ENCODE results near the gene SMTN.
"Not testable (repeated sequence)": the region's sequence is repeated elsewhere in the genome, so short reads cannot be mapped to it uniquely, and the experiment has no call there.

The SMTN gene

DNA sequence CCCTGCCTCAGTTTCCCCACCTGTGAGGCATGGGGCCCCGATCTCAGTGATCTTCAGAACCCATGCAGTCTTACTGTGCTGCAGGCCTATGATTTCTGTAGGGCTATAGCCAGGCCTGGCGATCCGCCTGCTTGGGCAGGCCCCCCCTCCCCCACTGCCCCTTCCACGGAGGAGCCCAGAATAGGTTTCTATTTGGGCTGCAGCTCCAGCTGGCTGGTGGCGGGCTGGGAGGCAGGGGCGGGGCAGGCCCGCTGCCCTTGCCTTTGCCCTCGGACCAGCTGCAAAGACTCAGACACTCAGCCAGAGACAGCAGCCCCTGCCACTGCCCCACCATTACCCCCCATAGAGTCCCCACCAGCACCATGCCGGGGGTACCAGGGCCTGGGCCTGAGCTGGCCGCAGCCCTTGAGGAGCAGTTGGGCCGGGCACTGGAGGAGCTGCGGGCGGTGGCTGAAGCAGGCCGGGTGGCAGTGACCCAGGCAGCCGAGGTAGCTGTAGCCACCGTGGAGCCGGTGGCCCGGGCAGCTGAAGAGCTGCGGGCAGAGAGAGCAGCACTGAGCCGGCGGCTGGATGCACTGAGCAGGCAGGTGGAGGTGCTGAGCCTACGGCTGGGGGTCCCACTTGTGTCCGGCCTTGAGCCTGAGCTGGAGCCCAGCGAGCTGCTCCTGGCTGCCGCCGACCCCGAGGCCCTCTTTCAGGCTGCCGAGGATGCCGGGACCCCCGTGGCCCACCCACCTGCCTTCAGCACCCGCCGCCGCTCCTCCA, 12.2 kb downstream of the SMTN start:
- H3K4me3 ChIP-seq (ENCODE audit: low read depth, low read length): no peak overlapping the region
- H3K9me3 ChIP-seq (ENCODE audit: severe bottlenecking): no peaks in the 10 kb centered on the region
- no peak for DNase-seq
- H3K27me3 ChIP-seq (ENCODE audit: insufficient read depth, low read depth, severe bottlenecking): no peaks in the 10 kb centered on the region
- H3K36me3 ChIP-seq: peaks cover 55% of the 10 kb centered on the region
- H3K27ac ChIP-seq: peak overlapping the region; percentile 89
- TF ChIP-seq CTCF (IDR thresholded peaks at IDR 0.05; ENCODE audit: low read depth, low read length): no peak

GRCh38 chr22:31094021-31094551, 13.0 kb downstream of the SMTN start:
- 0 out of 2 replicates have a peak overlapping the region, but pooled peaks have one; percentile 89 for H3K27ac ChIP-seq
- H3K36me3 ChIP-seq: peaks cover 57% of the 10 kb centered on the region
- no peaks in the 10 kb centered on the region for H3K9me3 ChIP-seq (ENCODE audit: severe bottlenecking)
- no peak for DNase-seq
- H3K27me3 ChIP-seq (ENCODE audit: insufficient read depth, low read depth, severe bottlenecking): no peaks in the 10 kb centered on the region
- H3K4me3 ChIP-seq (ENCODE audit: low read depth, low read length): no peak overlapping the region
- no peak for TF ChIP-seq CTCF (IDR thresholded peaks at IDR 0.05; ENCODE audit: low read depth, low read length)

- no peak for TF ChIP-seq CTCF (IDR thresholded peaks at IDR 0.05; ENCODE audit: low read depth, low read length)
- H3K27ac ChIP-seq: no peak overlapping the region
- no peaks in the 10 kb centered on the region for H3K27me3 ChIP-seq (ENCODE audit: insufficient read depth, low read depth, severe bottlenecking)
- H3K4me3 ChIP-seq (ENCODE audit: low read depth, low read length): no peak overlapping the region
- DNase-seq: no peak
- peaks cover 59% of the 10 kb centered on the region for H3K36me3 ChIP-seq
- H3K9me3 ChIP-seq (ENCODE audit: severe bottlenecking): no peaks in the 10 kb centered on the region
These were observed 13.6 kb downstream of the SMTN start for GRCh38 chr22:31094741-31095140.

DNA sequence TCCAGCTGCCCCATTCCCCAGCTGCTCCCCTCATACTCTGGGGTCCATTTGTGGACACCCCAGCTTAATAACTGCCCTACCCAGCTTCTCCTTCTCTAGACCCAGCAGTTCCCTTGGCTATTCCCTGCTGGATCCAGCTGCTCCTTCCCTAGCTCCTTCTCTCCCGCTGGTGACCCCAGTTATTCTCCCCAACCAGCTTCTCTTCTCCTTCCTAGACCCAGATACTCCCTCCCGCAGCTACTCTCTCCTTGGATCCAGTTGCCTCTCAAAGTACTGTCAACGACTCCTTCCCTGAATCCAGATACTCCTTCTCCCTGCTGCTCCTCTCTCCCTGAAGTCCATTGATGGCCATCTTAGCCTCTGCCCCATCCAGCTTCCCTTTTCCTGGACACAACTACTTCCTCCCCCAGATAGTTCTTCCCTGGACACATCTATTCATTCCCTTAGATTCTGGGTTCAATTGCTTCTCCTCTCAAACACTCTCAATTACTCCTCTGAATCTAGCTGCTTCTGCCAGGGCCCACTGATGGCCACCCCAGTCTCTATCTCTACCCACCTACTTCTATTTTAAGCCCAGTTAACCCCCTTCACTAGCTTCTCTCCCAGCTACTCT, 14.6 kb downstream of the SMTN start:
- no peak for TF ChIP-seq CTCF (IDR thresholded peaks at IDR 0.05; ENCODE audit: low read depth, low read length)
- Histone ChIP-seq H3K36me3 (peaks cover 58% of the 10 kb centered on the region), H3K4me3 (ENCODE audit: low read depth, low read length) (no peak overlapping the region), H3K27me3 (ENCODE audit: insufficient read depth, low read depth, severe bottlenecking) (no peaks in the 10 kb centered on the region), H3K9me3 (ENCODE audit: severe bottlenecking) (no peaks in the 10 kb centered on the region), H3K27ac (no peak overlapping the region)
- no peak for DNase-seq

- H3K36me3 ChIP-seq: peaks cover 52% of the 10 kb centered on the region
- H3K9me3 ChIP-seq (ENCODE audit: severe bottlenecking): no peaks in the 10 kb centered on the region
- TF ChIP-seq CTCF (IDR thresholded peaks at IDR 0.05; ENCODE audit: low read depth, low read length): no peak
- H3K4me3 ChIP-seq (ENCODE audit: low read depth, low read length): no peak overlapping the region
- no peaks in the 10 kb centered on the region for H3K27me3 ChIP-seq (ENCODE audit: insufficient read depth, low read depth, severe bottlenecking)
- no peak overlapping the region for H3K27ac ChIP-seq
- DNase-seq: no peak
These were observed 15.7 kb downstream of the SMTN start for GRCh38 chr22:31096657-31097279.

DNA sequence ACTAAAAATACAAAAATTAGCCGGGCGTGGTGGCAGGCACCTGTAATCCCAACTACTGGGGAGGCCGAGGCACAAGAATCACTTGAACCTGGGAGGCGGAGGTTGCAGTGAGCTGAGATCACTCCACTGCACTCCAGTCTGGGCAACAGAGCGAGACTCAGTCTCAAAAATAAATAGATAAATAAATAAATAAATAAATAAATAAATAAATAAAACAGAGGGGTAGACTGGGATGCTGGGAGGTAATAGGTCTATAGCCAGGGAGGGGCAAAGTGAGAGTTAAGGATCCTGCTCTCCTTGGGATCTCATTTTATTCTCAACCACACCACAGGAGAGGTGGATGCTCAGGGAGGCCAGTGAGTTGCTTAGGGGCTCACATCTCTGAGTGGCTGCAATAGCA, 16.4 kb downstream of the SMTN start:
- not testable (repeated sequence) for H3K27ac ChIP-seq; DNase-seq; H3K27me3 ChIP-seq (ENCODE audit: insufficient read depth, low read depth, severe bottlenecking); H3K4me3 ChIP-seq (ENCODE audit: low read depth, low read length); H3K9me3 ChIP-seq (ENCODE audit: severe bottlenecking)
- peaks cover 55% of the 10 kb centered on the region for H3K36me3 ChIP-seq
